Lung (tissue), 12 donors: ENCODE data around the gene TSPEAR. TPM values are rescaled to one million over a fixed set of nuclear protein-coding genes. Genes with fewer than 3 reads are reported as not detected.
"Not testable (repeated sequence)": the region's sequence is repeated elsewhere in the genome, so short reads cannot be mapped to it uniquely, and the experiment has no call there.

Source experiments
- ATAC-seq: fragments of 200-7000 bp; cut with Tn5 transposase; one replicate; pipeline ENCODE4 v1.9.1; 2020; ENCODE audit warnings: moderate number of reproducible peaks; ENCODE audit not compliant: insufficient read depth, low FRiP score
- DNase-seq, 3 donors: peaks; one replicate each; pipeline ENCODE4 v3.0.0-alpha.2; 2013 to 2017
- H3K27ac ChIP-seq, 2 donors: one replicate each; pipeline ENCODE4 v1.5.1; 2013; ENCODE audit warnings: mild to moderate bottlenecking in 2 of 2, moderate library complexity in 2 of 2, control low read depth in 1 of 2, inconsistent platforms in 1 of 2, low read depth in 1 of 2, low read length in 1 of 2
- H3K27me3 ChIP-seq, 3 donors: one replicate each; pipeline ENCODE4 v1.5.1; 2013; ENCODE audit warnings: low read length in 2 of 3; ENCODE audit not compliant: control insufficient read depth in 3 of 3, insufficient read depth in 3 of 3
- H3K36me3 ChIP-seq, 4 donors: one replicate each; pipeline ENCODE4 v1.5.1; 2013; ENCODE audit warnings: low read length in 4 of 4, mild to moderate bottlenecking in 1 of 4, moderate library complexity in 1 of 4; ENCODE audit not compliant: control insufficient read depth in 4 of 4, insufficient read depth in 4 of 4
- H3K4me1 ChIP-seq, 5 donors: one replicate each; pipeline ENCODE4 v1.5.1; 2013; ENCODE audit warnings: low read length in 5 of 5, mild to moderate bottlenecking in 2 of 5, moderate library complexity in 1 of 5; ENCODE audit not compliant: control insufficient read depth in 5 of 5, insufficient read depth in 5 of 5
- H3K4me3 ChIP-seq: one replicate; pipeline ENCODE4 v1.5.1; 2013; ENCODE audit warnings: mild to moderate bottlenecking, control low read depth, moderate library complexity
- H3K9ac ChIP-seq, 2 donors: one replicate each; pipeline ENCODE4 v1.5.1; 2013; ENCODE audit warnings: low read length in 2 of 2, control low read depth in 1 of 2; ENCODE audit not compliant: insufficient read depth in 1 of 2
- H3K9me3 ChIP-seq, 4 donors: one replicate each; pipeline ENCODE4 v1.5.1; 2013; ENCODE audit warnings: low read length in 3 of 4, mild to moderate bottlenecking in 1 of 4, moderate library complexity in 1 of 4; ENCODE audit not compliant: control insufficient read depth in 4 of 4, insufficient read depth in 3 of 4
- CTCF ChIP-seq: IDR thresholded peaks from 2 replicates; pipeline ENCODE4 v1.5.1; 2012; ENCODE audit warnings: mild to moderate bottlenecking; ENCODE audit errors: control extremely low read depth, extremely low read depth
- WGBS, 2 donors: extraction: QIAGEN DNeasy Blood & Tissue Kit; methylation state at CpG; one replicate each; pipeline ENCODE4 v1.1.7; 2013; 5-methylcytosine and 5-hydroxymethylcytosine counted together
- polyA plus RNA-seq, 2 donors: library from polyadenylated mRNA; stranded (reverse); fragments of 200-250 nt; gene quantifications; one replicate each; pipeline ENCODE4 v1.2.1, GENCODE V29; 2013
- total RNA-seq, 2 donors: library from RNA; depleted of rRNA in 1 of 2; stranded (reverse); fragments of >200 nt in 1 of 2; gene quantifications; one replicate each; pipeline ENCODE4 v1.2.1, GENCODE V29; 2014 to 2021
- donor health status: control.
- donor health status: control.
- donor health status: Bipolar disorder and iron deficiency.
- donor health status: healthy.
- donor health status: DM: yes; HTN: yes; CAD: no.

Gene TSPEAR
- total and polyA plus RNA-seq, 4 donors = 0.02 to 2.1 (median 0.27) TPM

DNA sequence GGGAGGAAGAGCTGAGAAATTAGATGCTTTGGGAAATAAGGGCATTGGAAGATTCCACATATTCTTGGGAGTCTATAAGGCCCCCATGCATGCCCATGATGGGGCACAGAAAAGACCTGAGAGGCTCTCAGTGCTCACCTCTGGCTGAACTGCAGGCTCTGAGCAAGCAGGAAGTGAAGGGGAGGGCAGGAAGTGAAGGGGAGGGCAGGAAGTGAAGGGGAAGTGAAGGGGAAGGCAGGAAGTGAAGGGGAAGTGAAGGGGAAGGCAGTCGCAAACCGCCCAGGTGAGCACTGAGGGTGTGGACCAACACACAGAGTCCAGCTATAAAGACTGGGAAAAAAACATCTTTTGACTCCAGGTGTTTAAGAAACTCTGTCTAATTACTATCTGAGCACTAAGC lies 80.9 kb downstream of the TSPEAR start:
- DNase-seq = no peak
- TF ChIP-seq CTCF = no peak
- WGBS, 2 donors = 39 to 53% methylated on average over 2 of the region's 2 CpGs

DNA sequence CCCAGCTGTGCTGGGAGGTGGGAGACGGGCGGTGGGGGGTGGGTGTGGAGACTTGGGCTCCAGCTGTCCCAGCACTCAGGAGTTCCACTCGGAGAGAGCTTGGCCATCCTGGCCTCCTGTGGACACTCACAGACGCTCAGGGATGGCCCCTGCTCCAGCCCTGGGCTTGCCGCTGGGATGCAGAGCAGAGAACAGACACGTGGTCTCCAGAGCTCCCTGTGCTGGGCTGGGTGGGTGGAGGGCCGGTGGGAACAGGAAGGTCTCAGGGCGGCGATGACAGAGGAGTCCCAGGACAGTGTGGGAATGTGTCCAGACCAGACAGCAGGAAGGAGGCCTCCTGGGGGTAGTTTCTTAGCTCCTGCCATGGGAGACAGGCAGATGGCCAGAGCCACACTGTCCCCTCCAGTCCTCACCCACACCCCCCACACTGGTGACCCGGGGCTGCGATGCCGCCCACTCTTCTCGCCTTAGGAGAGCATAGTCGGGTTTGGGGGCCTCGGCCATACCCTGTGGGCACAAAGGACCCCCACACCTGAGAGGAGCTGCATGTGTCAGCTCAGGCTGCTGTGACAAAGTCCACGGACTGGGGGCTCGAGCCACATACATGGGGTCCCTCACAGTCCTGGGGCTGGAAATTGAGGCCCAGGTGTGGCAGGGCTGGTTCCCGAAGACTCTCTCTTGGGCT lies 82.5 kb downstream of the TSPEAR start:
- 73 to 81% methylated on average over 18 of the region's 18 CpGs for WGBS, 2 donors
- no peak overlapping the region for H3K27ac ChIP-seq
- DNase-seq = peak in 1 of 3 donors; percentile 44

More for the DNA sequence above, 80.9 kb downstream of the TSPEAR start:
- H3K27ac ChIP-seq = no peak overlapping the region
- H3K36me3 ChIP-seq = no peaks in the 10 kb centered on the region
- H3K27me3 ChIP-seq = peaks cover 0 to 3% (median 0%) of the 10 kb centered on the region in 3 donors
- ATAC-seq = no peak
- peaks cover 0 to 2% (median 0%) of the 10 kb centered on the region in 5 donors for H3K4me1 ChIP-seq
- peaks cover 0 to 9% (median 6%) of the 10 kb centered on the region in 4 donors for H3K9me3 ChIP-seq
- H3K9ac ChIP-seq = no peak overlapping the region
- H3K4me3 ChIP-seq = no peak overlapping the region

DNA sequence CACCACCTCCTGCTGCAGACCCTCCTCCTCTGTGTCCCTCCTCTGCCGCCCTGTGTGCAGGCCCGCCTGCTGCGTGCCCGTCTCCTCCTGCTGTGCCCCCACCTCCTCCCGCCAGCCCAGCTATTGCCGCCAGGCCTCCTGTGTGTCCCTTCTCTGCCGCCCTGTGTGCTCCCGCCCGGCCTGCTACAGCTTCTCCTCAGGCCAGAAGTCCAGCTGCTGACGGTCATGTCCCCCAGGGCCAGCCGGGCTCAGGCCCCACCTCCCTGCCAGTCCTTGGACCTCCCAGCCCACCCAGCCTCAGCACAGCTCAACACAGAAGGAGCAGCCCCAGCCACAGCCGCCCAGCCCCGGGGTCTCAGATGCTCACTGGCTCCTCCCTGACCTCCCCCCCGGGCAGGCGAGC lies 83.5 kb downstream of the TSPEAR start:
- DNase-seq = peak in 2 of 3 donors; percentile 29 to 40
- not testable (repeated sequence) for H3K4me1 ChIP-seq, H3K27ac ChIP-seq, H3K36me3 ChIP-seq, ATAC-seq, H3K27me3 ChIP-seq, H3K4me3 ChIP-seq, H3K9ac ChIP-seq
- H3K9me3 ChIP-seq = peaks cover 0 to 14% (median 11%) of the 10 kb centered on the region in 4 donors
- WGBS, 2 donors = 55 to 67% methylated on average over 11 to 15 of the region's 15 CpGs

More for the DNA sequence above, 82.5 kb downstream of the TSPEAR start:
- Histone ChIP-seq H3K27me3 (no peaks in the 10 kb centered on the region), H3K9me3 (peaks cover 0 to 11% (median 10%) of the 10 kb centered on the region in 4 donors), H3K36me3 (no peaks in the 10 kb centered on the region), H3K4me1 (peaks cover 0 to 2% (median 0%) of the 10 kb centered on the region in 5 donors), H3K4me3 (no peak overlapping the region), H3K9ac (no peak overlapping the region)
- ATAC-seq = no peak
- TF ChIP-seq CTCF = no peak

- H3K27me3 ChIP-seq, H3K9ac ChIP-seq, H3K4me3 ChIP-seq, H3K27ac ChIP-seq, H3K4me1 ChIP-seq, H3K36me3 ChIP-seq, ATAC-seq, DNase-seq: not testable (repeated sequence)
- peaks cover 0 to 14% (median 13%) of the 10 kb centered on the region in 4 donors for H3K9me3 ChIP-seq
- WGBS, 2 donors = 83 to 85% methylated on average over 15 to 20 of the region's 20 CpGs
Observed at GRCh38 chr21:44627181-44627822, 84.1 kb downstream of the TSPEAR start.
